A549 treated with CORT108297 at 1 μM for 4 hours (cell line): ENCODE data around the gene PCDHA8. TPM values are rescaled to one million over a fixed set of nuclear protein-coding genes. Genes with fewer than 3 reads are reported as not detected.

Experiments used
- total RNA-seq: library from RNA; stranded (reverse); fragments of 200-300 nt; extraction: Qiagen RNA extraction; gene quantifications from 5 replicates; pipeline ENCODE4 v1.2.3, GENCODE V29; 2022

Gene PCDHA8
- total RNA-seq, 1 experiment from 2014 or later, result 0.03 TPM

Other genes with a start within 250 kb of the PCDHA8 start
- 4.2 to 5.3 TPM (median 4.5 TPM) in 5 replicates for gene CD14, start 208.0 kb upstream of the PCDHA8 start, total RNA-seq
- gene TMCO6, start 201.7 kb upstream of the PCDHA8 start, total RNA-seq, result 11.6 to 17.6 TPM (median 14.7 TPM) in 5 replicates
- gene NDUFA2, start 193.6 kb upstream of the PCDHA8 start, total RNA-seq, result 101 to 133 TPM (median 119 TPM) in 5 replicates
- 83.4 to 125 TPM (median 91.1 TPM) in 5 replicates for gene IK, start 193.4 kb upstream of the PCDHA8 start, total RNA-seq
- gene WDR55, start 176.3 kb upstream of the PCDHA8 start, total RNA-seq, result 27.6 to 30.9 TPM (median 29.4 TPM) in 5 replicates
- 0.44 to 1.0 TPM (median 0.92 TPM) in 5 replicates for gene DND1, start 167.6 kb upstream of the PCDHA8 start, total RNA-seq
- 75.2 to 87.0 TPM (median 79.6 TPM) in 5 replicates for gene HARS1, start 149.8 kb upstream of the PCDHA8 start, total RNA-seq
- 33.5 to 42.3 TPM (median 40.2 TPM) in 5 replicates for gene HARS2, start 149.7 kb upstream of the PCDHA8 start, total RNA-seq
- gene ZMAT2, start 140.7 kb upstream of the PCDHA8 start, total RNA-seq, result 80.9 to 136 TPM (median 89.0 TPM) in 5 replicates
- gene PCDHA1, start 55.0 kb upstream of the PCDHA8 start, total RNA-seq, result 0.10 to 0.27 TPM (median 0.19 TPM) in 5 replicates
- 0.05 to 0.08 TPM (median 0.05 TPM) in 4 of 5 replicates, not detected in the other for gene PCDHA2, start 46.3 kb upstream of the PCDHA8 start, total RNA-seq
- gene PCDHA3, start 40.1 kb upstream of the PCDHA8 start, total RNA-seq, result 0.88 to 1.1 TPM (median 0.96 TPM) in 5 replicates
- gene PCDHA4, start 34.1 kb upstream of the PCDHA8 start, total RNA-seq, result 1.5 to 2.2 TPM (median 1.6 TPM) in 5 replicates
- gene PCDHA5, start 19.6 kb upstream of the PCDHA8 start, total RNA-seq, result 0.47 to 0.79 TPM (median 0.70 TPM) in 5 replicates
- gene PCDHA6, start 13.2 kb upstream of the PCDHA8 start, total RNA-seq, result 0.03 to 0.07 TPM (median 0.05 TPM) in 4 of 5 replicates, not detected in the other
- 0.06 to 0.15 TPM (median 0.12 TPM) in 5 replicates for gene PCDHA7, start 6.9 kb upstream of the PCDHA8 start, total RNA-seq
- gene PCDHA9, start 7.2 kb downstream of the PCDHA8 start, total RNA-seq, result 0.01 TPM in 1 of 5 replicates, not detected in the others
- 0.01 to 0.02 TPM (median 0.02 TPM) in 3 of 5 replicates, not detected in the others for gene PCDHA10, start 14.7 kb downstream of the PCDHA8 start, total RNA-seq
- gene PCDHA11, start 27.8 kb downstream of the PCDHA8 start, total RNA-seq, result 0.08 to 0.40 TPM (median 0.10 TPM) in 5 replicates
- 2.6 to 3.4 TPM (median 3.0 TPM) in 5 replicates for gene PCDHA12, start 34.1 kb downstream of the PCDHA8 start, total RNA-seq
- 0.05 to 0.20 TPM (median 0.06 TPM) in 3 of 5 replicates, not detected in the others for gene PCDHA13, start 40.9 kb downstream of the PCDHA8 start, total RNA-seq
- 1.3 to 1.9 TPM (median 1.7 TPM) in 5 replicates for gene PCDHAC1, start 85.1 kb downstream of the PCDHA8 start, total RNA-seq
- gene PCDHAC2, start 125.3 kb downstream of the PCDHA8 start, total RNA-seq, result 2.9 to 3.6 TPM (median 3.2 TPM) in 5 replicates
- not detected in 5 replicates for gene PCDHB1, start 210.2 kb downstream of the PCDHA8 start, total RNA-seq